Smooth muscle cell of the brain vasculature (primary cell): ENCODE measurements around the gene ME2.
"Not testable (repeated sequence)": the region's sequence is repeated elsewhere in the genome, so short reads cannot be mapped to it uniquely, and the experiment has no call there.

Source experiments
- DNase-seq: peaks from one replicate; pipeline ENCODE4 v3.0.0-alpha.2; 2012; ENCODE audit warnings: low read depth, low spot score

ME2 gene

DNA sequence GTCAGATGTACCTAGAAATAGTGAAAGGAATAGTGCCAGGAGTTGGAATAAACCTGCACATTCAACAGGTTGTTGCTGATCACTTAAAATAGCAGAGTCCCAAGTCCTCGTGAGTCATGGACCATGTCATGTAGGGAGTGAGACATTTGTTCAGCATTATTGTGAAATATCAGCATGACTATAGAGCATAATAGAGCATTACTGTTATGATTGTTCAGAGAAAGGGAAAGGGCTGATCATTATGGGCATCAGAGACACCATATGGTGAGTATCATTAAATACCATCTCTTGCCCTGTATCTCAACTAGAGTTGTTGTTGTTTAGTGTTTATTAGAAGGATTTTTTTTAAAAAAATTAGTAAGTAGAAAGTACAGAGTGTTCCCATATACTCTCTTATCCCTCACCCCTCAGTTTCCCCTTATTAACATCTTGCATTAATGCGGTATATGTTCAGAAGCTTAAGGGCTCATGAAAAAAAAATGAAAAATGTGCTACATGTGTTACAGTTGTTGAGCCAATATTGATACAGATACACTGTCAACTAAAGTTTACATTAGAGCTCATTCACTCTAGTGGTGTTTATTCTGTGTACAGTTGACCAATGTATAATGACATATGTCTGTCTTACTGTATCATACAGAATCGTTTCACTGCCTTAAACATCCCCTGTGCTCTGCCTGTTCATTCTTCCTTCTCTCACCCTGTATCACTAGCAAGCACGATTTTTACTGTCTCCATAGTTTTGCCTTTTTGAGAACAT is 94.6 kb downstream of the ME2 start:
- no peak for DNase-seq

GRCh38 chr18:50977037-50977760 is 98.3 kb downstream of the ME2 start:
- no peak for DNase-seq

DNA sequence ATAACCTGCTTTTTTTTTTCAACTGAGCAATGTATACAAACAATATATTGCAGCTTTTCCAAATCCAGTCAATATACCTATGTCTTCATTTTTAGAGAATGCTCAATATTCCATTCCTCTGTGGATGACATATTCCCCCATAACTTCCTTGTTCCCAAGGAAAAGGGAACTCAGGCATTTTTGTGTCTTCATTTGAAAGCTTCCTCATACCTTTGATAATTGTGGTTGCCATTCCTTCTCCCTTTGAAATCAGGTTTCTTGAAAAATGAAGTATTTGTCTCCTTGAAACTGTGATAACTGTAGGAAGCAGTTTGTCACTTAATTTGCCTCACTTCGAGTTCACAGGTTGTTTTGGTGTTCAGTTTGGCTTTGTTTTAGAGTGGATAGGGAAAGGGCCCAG is 102.5 kb downstream of the ME2 start:
- DNase-seq: no peak

DNA sequence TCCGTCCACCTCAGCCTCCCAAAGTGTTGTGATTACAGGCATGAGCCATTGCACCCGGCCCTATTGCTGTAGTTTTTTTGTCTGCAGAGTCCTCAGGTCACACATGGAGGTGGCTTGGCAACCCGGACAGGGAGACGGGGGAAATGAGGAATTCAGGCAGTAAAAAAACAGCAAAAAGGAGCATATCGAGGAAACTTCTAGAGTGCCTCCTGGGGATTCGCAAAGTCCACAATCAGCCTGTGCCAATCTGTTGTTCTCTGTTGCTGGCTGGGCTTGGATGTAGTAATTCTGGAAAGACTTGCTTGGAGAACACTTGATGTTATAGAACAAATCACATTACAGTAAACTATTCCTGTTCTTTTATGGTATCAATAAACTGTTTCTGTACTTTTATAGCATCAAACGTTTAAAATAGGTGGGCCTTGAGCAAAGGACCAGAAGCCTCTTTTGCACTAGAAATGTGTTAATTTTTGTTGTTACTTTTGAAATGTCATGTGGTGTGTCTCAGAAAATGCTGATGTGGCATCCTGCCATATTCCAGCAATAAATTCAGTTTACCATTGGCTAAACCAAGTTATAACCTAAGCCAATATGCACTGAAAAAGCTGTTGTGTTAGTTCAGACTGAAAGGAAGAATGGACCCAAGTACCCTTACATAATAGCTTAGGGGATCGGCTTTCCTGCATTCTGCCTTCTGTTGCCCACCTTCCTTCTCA is 103.3 kb downstream of the ME2 start:
- DNase-seq: no peak

DNA sequence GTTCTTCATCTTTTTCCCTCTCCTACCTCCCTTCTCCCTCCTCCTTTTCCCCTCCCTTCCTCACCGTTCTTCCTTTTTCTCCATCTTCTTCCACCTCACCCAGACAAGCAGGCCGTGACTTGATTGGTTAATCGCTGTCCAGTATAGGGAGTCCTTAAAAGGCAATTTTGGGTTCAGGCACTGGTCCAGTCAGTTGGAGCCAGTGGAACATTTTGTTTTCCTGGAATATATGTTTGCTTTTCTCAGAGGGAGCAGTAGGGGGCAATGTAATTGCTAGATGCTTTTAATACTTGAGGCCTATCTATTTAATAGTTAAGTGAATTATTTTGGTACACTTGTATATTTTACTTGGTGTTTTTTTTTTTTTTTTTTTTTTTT is 103.9 kb downstream of the ME2 start:
- DNase-seq: no peak

DNA sequence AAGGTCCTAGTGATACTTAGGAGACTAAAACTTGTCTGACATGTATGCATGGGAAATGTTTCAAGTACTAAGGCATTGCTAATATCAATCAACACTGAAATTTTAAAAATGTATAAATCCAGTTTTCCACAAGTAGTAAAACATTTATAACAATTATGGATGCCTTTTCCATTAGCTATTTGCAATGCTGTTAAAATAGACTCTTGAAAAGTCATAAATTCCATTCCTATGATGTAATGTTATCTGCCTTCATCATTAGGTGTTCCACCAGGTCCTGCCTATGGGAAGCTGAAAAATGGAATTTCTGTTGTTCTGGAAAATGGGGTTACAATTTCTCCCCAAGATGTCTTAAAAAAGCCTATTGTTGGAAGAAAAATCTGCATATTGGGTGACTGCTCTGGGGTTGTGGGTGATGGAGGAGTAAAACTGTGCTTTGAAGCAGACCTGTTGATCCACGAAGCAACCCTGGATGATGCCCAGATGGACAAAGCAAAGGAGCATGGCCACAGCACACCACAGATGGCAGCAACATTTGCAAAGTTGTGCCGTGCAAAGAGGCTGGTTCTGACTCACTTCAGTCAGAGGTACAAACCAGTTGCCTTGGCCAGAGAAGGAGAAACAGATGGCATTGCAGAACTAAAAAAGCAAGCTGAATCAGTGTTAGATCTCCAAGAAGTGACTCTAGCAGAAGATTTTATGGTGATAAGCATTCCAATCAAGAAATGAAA is 107.6 kb downstream of the ME2 start:
- DNase-seq: no peak

DNA sequence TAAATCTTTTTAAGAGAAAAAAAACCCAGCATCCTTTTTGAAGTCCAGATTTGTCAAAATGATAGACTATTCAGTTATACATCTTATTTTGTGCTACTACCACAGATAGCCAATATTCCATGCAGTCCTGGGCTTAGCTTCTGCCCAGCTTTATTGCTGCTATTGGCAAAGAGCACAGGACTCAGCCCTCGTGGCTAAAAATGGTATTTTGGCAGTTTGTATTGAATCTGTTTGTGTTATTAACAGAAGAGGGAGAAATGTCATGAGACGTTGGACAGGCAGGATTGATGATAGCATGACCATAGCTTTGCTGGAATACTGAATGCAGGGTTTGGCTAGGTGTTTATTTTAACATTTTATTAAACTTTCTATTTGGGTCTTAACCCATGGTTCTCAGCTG is 108.3 kb downstream of the ME2 start:
- no peak for DNase-seq

DNA sequence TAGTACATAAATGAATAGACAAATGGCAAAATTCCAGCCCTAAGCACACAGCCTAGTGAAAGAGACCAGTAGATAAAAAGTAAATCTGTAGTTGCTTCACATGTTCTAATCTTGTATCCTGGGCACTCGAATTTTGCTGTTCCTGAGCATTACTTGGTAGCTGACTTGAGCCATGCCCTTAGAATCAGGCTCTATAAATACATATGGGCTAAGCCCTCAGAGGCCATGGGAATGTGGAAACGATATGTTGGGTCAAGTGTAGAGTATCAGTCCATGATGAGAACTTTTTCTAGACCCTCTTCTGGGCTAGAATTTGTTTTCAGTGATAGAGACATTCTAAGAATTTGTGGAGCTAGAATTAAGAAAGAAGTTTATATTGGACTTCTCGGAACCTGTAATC is 110.8 kb downstream of the ME2 start:
- DNase-seq: no peak

DNA sequence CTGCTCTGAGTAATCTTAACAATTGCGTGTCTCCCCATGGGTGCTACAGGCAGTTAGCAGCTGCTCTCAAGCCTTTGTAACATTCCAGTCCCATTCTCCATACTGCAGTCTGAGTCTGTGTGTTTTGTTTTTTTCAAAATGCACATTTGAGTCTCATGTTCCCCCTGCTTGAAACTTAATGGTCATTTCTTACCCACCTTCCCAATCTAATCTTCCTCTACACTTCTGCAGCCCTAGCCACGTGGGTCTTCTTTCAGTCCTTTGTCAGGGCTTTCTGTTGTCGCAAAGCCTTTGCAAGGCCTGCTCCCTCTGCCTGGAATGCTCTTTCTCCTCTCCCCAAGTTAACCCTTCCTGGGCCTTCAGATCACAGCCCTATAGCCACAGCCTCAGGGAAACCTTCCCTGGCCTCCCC is 113.4 kb downstream of the ME2 start:
- DNase-seq: no peak

DNA sequence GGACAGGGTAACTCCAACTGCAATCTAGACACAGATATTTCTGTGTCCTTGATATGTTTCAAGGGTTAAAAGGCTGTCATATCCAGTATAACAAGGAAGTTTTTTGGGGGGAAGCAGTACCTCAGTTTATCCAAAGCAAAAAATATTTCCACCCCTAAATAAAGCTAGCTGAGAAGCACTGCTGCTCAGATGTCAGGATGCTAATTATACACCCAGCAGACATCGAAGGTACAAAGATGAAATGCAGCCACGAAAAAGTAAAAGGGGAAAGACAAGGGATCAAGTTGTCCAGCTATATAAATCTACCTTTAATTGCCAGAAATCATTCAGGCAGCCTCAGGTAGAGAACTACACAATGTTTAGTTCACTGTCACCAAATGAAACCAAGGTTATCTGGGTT is 115.1 kb downstream of the ME2 start:
- no peak for DNase-seq

DNA sequence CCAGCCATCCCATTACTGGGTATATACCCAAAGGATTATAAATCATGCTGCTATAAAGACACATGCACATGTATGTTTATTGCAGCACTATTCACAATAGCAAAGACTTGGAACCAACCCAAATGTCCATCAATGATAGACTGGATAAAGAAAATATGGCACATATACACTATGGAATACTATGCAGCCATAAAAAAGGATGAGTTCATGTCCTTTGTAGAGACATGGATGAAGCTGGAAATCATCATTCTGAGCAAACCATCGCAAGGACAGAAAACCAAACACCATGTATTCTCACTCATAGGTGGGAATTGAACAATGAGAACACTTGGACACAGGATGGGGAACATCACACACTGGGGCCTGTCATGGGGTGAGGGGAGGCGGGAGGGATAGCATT is 124.3 kb downstream of the ME2 start:
- not testable (repeated sequence) for DNase-seq
